Esophagus muscularis mucosa (tissue), 4 donors: Measurements from ENCODE around the gene HCFC1R1.

Experiments used
- EP300 ChIP-seq: sonication (generic); formaldehyde crosslinking; IDR thresholded peaks from one replicate; pipeline ENCODE4 v1.6.1; 2017; ENCODE audit warnings: antibody characterized with exemption
- POLR2A ChIP-seq: fragments of 450-650 bp; IDR thresholded peaks from one replicate; pipeline ENCODE4 v1.6.1; 2017; ENCODE audit warnings: antibody characterized with exemption, moderate library complexity, mild to moderate bottlenecking, low read depth
- POLR2AphosphoS5 ChIP-seq, 2 donors: sonication (generic); formaldehyde crosslinking; IDR thresholded peaks; one replicate each; pipeline ENCODE4 v1.6.1; 2017; ENCODE audit warnings: antibody characterized with exemption in 2 of 2
- TF ChIP-seq, protein P1 (sequence below), 3 experiments: fragments of 200-600 bp in 2 of 3; fragments of 450-650 bp in 1 of 3; sonication (generic) in 2 of 3; IDR thresholded peaks; one replicate each; pipeline ENCODE4 v1.5.1; 2017 to 2019; ENCODE audit warnings: antibody characterized with exemption in 3 of 3, mild to moderate bottlenecking in 2 of 3, moderate library complexity in 1 of 3

DNA sequence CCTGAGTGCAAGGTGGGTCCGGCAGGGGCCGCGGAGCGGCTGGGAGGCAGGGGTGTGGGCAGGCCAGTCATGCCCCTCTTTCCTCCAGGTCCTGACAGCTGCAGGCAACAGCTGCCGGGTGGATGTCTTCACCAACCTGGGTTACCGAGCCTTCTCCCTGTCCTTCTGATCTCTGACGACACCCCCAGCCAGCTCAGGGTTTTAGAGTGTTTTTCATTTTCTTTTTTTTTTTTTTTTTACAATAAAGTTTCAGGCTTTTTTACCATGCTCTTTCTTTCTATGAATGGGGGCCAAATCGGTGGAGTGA lies 3.7 kb upstream of the HCFC1R1 start:
- TF ChIP-seq, protein P1, sequence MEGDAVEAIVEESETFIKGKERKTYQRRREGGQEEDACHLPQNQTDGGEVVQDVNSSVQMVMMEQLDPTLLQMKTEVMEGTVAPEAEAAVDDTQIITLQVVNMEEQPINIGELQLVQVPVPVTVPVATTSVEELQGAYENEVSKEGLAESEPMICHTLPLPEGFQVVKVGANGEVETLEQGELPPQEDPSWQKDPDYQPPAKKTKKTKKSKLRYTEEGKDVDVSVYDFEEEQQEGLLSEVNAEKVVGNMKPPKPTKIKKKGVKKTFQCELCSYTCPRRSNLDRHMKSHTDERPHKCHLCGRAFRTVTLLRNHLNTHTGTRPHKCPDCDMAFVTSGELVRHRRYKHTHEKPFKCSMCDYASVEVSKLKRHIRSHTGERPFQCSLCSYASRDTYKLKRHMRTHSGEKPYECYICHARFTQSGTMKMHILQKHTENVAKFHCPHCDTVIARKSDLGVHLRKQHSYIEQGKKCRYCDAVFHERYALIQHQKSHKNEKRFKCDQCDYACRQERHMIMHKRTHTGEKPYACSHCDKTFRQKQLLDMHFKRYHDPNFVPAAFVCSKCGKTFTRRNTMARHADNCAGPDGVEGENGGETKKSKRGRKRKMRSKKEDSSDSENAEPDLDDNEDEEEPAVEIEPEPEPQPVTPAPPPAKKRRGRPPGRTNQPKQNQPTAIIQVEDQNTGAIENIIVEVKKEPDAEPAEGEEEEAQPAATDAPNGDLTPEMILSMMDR (IDR thresholded peaks at IDR 0.05): no peak
- no peak for TF ChIP-seq POLR2A
- TF ChIP-seq POLR2AphosphoS5 (IDR thresholded peaks at IDR 0.05): no peak
- no peak for TF ChIP-seq EP300
